ENCODE data around the gene PRDM10. TPM values are rescaled to one million over a fixed set of nuclear protein-coding genes. Genes with fewer than 3 reads are reported as not detected.

PRDM10 gene
- total and polyA plus RNA-seq, 4 donors: 6.8 to 10.8 (median 8.4) TPM

DNA sequence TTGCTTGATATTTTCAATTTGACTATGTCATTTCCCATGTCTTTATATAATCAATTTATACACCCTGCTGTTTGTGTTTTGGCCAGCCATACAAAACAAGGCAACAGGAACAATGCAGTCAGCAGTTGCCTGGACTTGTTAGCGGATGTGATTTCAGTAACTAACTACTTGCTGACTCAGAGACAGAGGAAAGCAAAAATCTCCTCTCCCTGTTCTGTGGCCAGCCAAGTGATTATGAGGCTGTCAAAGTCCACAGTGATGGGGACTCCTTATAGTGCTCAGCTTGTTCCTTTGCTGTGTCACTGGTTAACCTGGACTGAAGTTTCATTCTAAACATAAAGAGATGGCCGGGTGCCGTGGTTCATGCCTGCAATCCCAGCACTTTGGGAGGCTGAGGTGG, 34.4 kb upstream of the PRDM10 start:
- no peak for DNase-seq (ENCODE audit: low read depth in 4 of 6, low spot score in 6 of 6)
- peaks cover 2% of the 10 kb centered on the region for H3K36me3 ChIP-seq (ENCODE audit: control insufficient read depth, insufficient read depth, low read length)
- no peak overlapping the region for H3K27ac ChIP-seq (ENCODE audit: low read depth, low read length)
- WGBS (ENCODE audit: insufficient coverage): 80% methylated on average over 1 of the region's 3 CpGs
- H3K4me3 ChIP-seq (ENCODE audit: low read depth, low read length): no peak overlapping the region
- no peaks in the 10 kb centered on the region for H3K4me1 ChIP-seq (ENCODE audit: control insufficient read depth, insufficient read depth, low read length)
- no peaks in the 10 kb centered on the region for H3K9me3 ChIP-seq (ENCODE audit: control insufficient read depth, insufficient read depth, low read length)
- no peaks in the 10 kb centered on the region for H3K27me3 ChIP-seq (ENCODE audit: control insufficient read depth, insufficient read depth, low read length)

DNA sequence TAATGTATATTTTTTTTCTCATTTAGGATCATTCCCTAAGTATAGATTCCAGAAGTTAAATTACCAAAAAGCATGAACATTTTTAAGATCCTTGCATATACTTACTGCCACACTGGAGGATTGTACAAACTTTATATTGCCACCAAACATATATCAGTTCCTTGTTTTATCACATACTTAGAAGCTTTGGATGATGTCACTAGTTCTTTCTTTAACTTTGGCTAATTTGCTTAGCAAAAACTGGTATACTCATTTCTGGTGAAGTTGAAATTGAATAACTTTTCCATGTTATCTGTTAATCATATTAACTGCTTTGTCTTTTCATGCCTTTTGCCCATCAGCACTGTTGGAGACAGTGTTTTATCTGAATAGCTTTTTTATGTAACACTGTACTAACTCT, 31.6 kb upstream of the PRDM10 start:
- Histone ChIP-seq H3K9me3 (ENCODE audit: control insufficient read depth, insufficient read depth, low read length) (no peaks in the 10 kb centered on the region), H3K4me1 (ENCODE audit: control insufficient read depth, insufficient read depth, low read length) (no peaks in the 10 kb centered on the region), H3K27ac (ENCODE audit: low read depth, low read length) (no peak overlapping the region), H3K27me3 (ENCODE audit: control insufficient read depth, insufficient read depth, low read length) (no peaks in the 10 kb centered on the region), H3K36me3 (ENCODE audit: control insufficient read depth, insufficient read depth, low read length) (no peaks in the 10 kb centered on the region), H3K4me3 (ENCODE audit: low read depth, low read length) (no peak overlapping the region)
- no peak for DNase-seq (ENCODE audit: low read depth in 4 of 6, low spot score in 6 of 6)

GRCh38 chr11:130032931-130033330, 30.3 kb upstream of the PRDM10 start:
- Histone ChIP-seq H3K27ac (ENCODE audit: low read depth, low read length) (no peak overlapping the region), H3K27me3 (ENCODE audit: control insufficient read depth, insufficient read depth, low read length) (no peaks in the 10 kb centered on the region), H3K36me3 (ENCODE audit: control insufficient read depth, insufficient read depth, low read length) (no peaks in the 10 kb centered on the region), H3K4me1 (ENCODE audit: control insufficient read depth, insufficient read depth, low read length) (no peaks in the 10 kb centered on the region), H3K4me3 (ENCODE audit: low read depth, low read length) (no peak overlapping the region), H3K9me3 (ENCODE audit: control insufficient read depth, insufficient read depth, low read length) (no peaks in the 10 kb centered on the region)
- 94% methylated on average over 38 of the region's 44 CpGs for WGBS (ENCODE audit: insufficient coverage)
- no peak for DNase-seq (ENCODE audit: low read depth in 4 of 6, low spot score in 6 of 6)

DNA sequence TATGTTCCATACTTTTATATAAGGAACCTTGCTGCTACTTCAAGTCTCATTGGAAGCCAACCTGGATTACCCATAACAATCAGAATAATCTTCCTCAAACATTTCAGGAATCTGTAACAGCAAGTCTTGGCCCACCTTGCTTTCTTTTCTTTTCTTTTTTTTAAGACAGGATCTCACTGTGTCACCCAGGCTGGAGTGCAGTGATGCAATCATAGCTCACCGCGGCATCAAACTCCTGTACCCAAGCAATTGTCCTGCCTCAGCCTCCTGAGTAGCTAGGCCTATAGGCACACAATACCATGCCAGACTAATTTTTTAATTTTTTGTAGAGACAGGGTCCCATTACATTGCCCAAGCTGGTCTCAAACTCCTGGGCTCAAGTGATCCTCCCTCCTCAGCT, 29.3 kb upstream of the PRDM10 start:
- DNase-seq (ENCODE audit: low read depth in 4 of 6, low spot score in 6 of 6): no peak
- no peaks in the 10 kb centered on the region for H3K36me3 ChIP-seq (ENCODE audit: control insufficient read depth, insufficient read depth, low read length)
- 100% methylated on average over 2 of the region's 2 CpGs for WGBS (ENCODE audit: insufficient coverage)
- H3K27ac ChIP-seq (ENCODE audit: low read depth, low read length): no peak overlapping the region
- H3K4me3 ChIP-seq (ENCODE audit: low read depth, low read length): no peak overlapping the region
- H3K9me3 ChIP-seq (ENCODE audit: control insufficient read depth, insufficient read depth, low read length): no peaks in the 10 kb centered on the region
- no peaks in the 10 kb centered on the region for H3K27me3 ChIP-seq (ENCODE audit: control insufficient read depth, insufficient read depth, low read length)
- H3K4me1 ChIP-seq (ENCODE audit: control insufficient read depth, insufficient read depth, low read length): no peaks in the 10 kb centered on the region

- no peaks in the 10 kb centered on the region for H3K4me1 ChIP-seq (ENCODE audit: control insufficient read depth, insufficient read depth, low read length)
- H3K4me3 ChIP-seq (ENCODE audit: low read depth, low read length): no peak overlapping the region
- H3K36me3 ChIP-seq (ENCODE audit: control insufficient read depth, insufficient read depth, low read length): no peaks in the 10 kb centered on the region
- H3K27me3 ChIP-seq (ENCODE audit: control insufficient read depth, insufficient read depth, low read length): no peaks in the 10 kb centered on the region
- no peak overlapping the region for H3K27ac ChIP-seq (ENCODE audit: low read depth, low read length)
- no peaks in the 10 kb centered on the region for H3K9me3 ChIP-seq (ENCODE audit: control insufficient read depth, insufficient read depth, low read length)
- no peak for DNase-seq (ENCODE audit: low read depth in 4 of 6, low spot score in 6 of 6)
- WGBS (ENCODE audit: insufficient coverage): no CpG with 5 or more reads among the region's 1 CpG
Measured at GRCh38 chr11:130031056-130031455, 28.4 kb upstream of the PRDM10 start.

- Histone ChIP-seq H3K9me3 (ENCODE audit: control insufficient read depth, insufficient read depth, low read length) (no peaks in the 10 kb centered on the region), H3K27me3 (ENCODE audit: control insufficient read depth, insufficient read depth, low read length) (no peaks in the 10 kb centered on the region), H3K27ac (ENCODE audit: low read depth, low read length) (no peak overlapping the region), H3K4me3 (ENCODE audit: low read depth, low read length) (no peak overlapping the region), H3K36me3 (ENCODE audit: control insufficient read depth, insufficient read depth, low read length) (no peaks in the 10 kb centered on the region), H3K4me1 (ENCODE audit: control insufficient read depth, insufficient read depth, low read length) (no peaks in the 10 kb centered on the region)
- no peak for DNase-seq (ENCODE audit: low read depth in 4 of 6, low spot score in 6 of 6)
- WGBS (ENCODE audit: insufficient coverage): 100% methylated on average over 1 of the region's 3 CpGs
Measured at GRCh38 chr11:130029137-130029536, 26.5 kb upstream of the PRDM10 start.

- H3K27ac ChIP-seq (ENCODE audit: low read depth, low read length): no peak overlapping the region
- no CpG with 5 or more reads among the region's 1 CpG for WGBS (ENCODE audit: insufficient coverage)
- no peak overlapping the region for H3K4me3 ChIP-seq (ENCODE audit: low read depth, low read length)
- no peaks in the 10 kb centered on the region for H3K36me3 ChIP-seq (ENCODE audit: control insufficient read depth, insufficient read depth, low read length)
- H3K27me3 ChIP-seq (ENCODE audit: control insufficient read depth, insufficient read depth, low read length): no peaks in the 10 kb centered on the region
- no peaks in the 10 kb centered on the region for H3K4me1 ChIP-seq (ENCODE audit: control insufficient read depth, insufficient read depth, low read length)
- no peaks in the 10 kb centered on the region for H3K9me3 ChIP-seq (ENCODE audit: control insufficient read depth, insufficient read depth, low read length)
- no peak for DNase-seq (ENCODE audit: low read depth in 4 of 6, low spot score in 6 of 6)
Measured at GRCh38 chr11:130025371-130025770, 22.7 kb upstream of the PRDM10 start.

DNA sequence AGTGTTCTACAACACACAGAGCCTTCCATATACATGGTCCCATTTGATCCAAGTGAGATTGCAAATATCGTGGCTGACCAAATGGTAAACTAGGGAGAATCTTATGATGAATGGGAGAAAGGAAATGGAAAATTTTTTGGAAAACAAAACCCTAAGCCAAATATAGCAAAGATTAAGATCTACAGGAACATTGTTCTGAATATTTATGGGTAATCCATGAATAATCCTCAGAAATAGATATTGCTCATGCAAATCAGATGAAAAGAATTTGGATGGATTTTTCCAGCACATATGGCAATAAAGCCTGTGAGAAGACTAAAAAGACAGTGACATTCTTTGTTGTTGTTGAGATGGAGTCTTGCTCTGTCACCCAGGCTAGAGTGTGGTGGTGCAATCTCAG, 21.7 kb upstream of the PRDM10 start:
- no peaks in the 10 kb centered on the region for H3K4me1 ChIP-seq (ENCODE audit: control insufficient read depth, insufficient read depth, low read length)
- no CpG with 5 or more reads among the region's 1 CpG for WGBS (ENCODE audit: insufficient coverage)
- H3K36me3 ChIP-seq (ENCODE audit: control insufficient read depth, insufficient read depth, low read length): no peaks in the 10 kb centered on the region
- no peak overlapping the region for H3K27ac ChIP-seq (ENCODE audit: low read depth, low read length)
- H3K9me3 ChIP-seq (ENCODE audit: control insufficient read depth, insufficient read depth, low read length): no peaks in the 10 kb centered on the region
- DNase-seq (ENCODE audit: low read depth in 4 of 6, low spot score in 6 of 6): peak in 1 of 6 donors; percentile 78
- no peak overlapping the region for H3K4me3 ChIP-seq (ENCODE audit: low read depth, low read length)
- no peaks in the 10 kb centered on the region for H3K27me3 ChIP-seq (ENCODE audit: control insufficient read depth, insufficient read depth, low read length)

DNA sequence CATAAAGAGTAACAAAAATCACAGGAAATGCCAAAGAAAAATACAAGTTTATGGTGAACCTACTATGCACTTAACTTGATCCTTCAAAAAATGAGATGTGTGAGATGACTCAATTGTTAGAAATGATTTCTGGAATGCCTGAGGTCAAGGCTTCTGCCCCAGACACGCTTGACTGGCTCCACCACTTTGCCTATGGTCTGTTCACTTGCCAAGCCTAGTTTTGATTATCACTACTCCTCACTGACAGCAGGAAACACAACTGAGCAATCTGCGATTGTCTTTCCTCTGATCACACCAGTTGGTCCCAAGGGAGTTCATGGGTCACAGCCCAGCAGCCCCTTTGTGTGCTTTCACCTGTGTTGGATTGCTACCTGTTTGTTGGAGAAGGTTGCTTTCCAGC, 20.6 kb upstream of the PRDM10 start:
- WGBS (ENCODE audit: insufficient coverage): 65% methylated on average over 2 of the region's 2 CpGs

GRCh38 chr11:130022799-130023198, 20.2 kb upstream of the PRDM10 start:
- H3K27ac ChIP-seq (ENCODE audit: low read depth, low read length): no peak overlapping the region
- no peaks in the 10 kb centered on the region for H3K27me3 ChIP-seq (ENCODE audit: control insufficient read depth, insufficient read depth, low read length)
- no peaks in the 10 kb centered on the region for H3K36me3 ChIP-seq (ENCODE audit: control insufficient read depth, insufficient read depth, low read length)
- H3K4me3 ChIP-seq (ENCODE audit: low read depth, low read length): no peak overlapping the region
- no peaks in the 10 kb centered on the region for H3K9me3 ChIP-seq (ENCODE audit: control insufficient read depth, insufficient read depth, low read length)
- DNase-seq (ENCODE audit: low read depth in 4 of 6, low spot score in 6 of 6): no peak
- WGBS (ENCODE audit: insufficient coverage): no CpG with 5 or more reads among the region's 2 CpGs
- no peaks in the 10 kb centered on the region for H3K4me1 ChIP-seq (ENCODE audit: control insufficient read depth, insufficient read depth, low read length)

More for the DNA sequence above, 20.6 kb upstream of the PRDM10 start:
- Histone ChIP-seq H3K36me3 (ENCODE audit: control insufficient read depth, insufficient read depth, low read length) (no peaks in the 10 kb centered on the region), H3K9me3 (ENCODE audit: control insufficient read depth, insufficient read depth, low read length) (no peaks in the 10 kb centered on the region), H3K27me3 (ENCODE audit: control insufficient read depth, insufficient read depth, low read length) (no peaks in the 10 kb centered on the region), H3K4me1 (ENCODE audit: control insufficient read depth, insufficient read depth, low read length) (no peaks in the 10 kb centered on the region), H3K4me3 (ENCODE audit: low read depth, low read length) (no peak overlapping the region), H3K27ac (ENCODE audit: low read depth, low read length) (no peak overlapping the region)
- DNase-seq (ENCODE audit: low read depth in 4 of 6, low spot score in 6 of 6): no peak
